22Rv1 (cell line): ENCODE data around the gene AGRN.
"Not testable (repeated sequence)": the region's sequence is repeated elsewhere in the genome, so short reads cannot be mapped to it uniquely, and the experiment has no call there.

Experiments
- H3K27ac ChIP-seq: fragments of 450-650 bp; 2 replicates; pipeline ENCODE4 v1.5.1; 2017
- ZFX ChIP-seq: fragments of 450-650 bp; IDR thresholded peaks from 2 replicates; pipeline ENCODE4 v1.6.1; 2017; ENCODE audit warnings: antibody characterized with exemption, borderline replicate concordance
- TF ChIP-seq, protein P1 (sequence below): fragments of 450-650 bp; IDR thresholded peaks from 2 replicates; pipeline ENCODE4 v1.5.1; 2017; ENCODE audit warnings: mild to moderate bottlenecking

Gene AGRN

GRCh38 chr1:1072849-1073742, 53.2 kb downstream of the AGRN start:
- TF ChIP-seq, protein P1, sequence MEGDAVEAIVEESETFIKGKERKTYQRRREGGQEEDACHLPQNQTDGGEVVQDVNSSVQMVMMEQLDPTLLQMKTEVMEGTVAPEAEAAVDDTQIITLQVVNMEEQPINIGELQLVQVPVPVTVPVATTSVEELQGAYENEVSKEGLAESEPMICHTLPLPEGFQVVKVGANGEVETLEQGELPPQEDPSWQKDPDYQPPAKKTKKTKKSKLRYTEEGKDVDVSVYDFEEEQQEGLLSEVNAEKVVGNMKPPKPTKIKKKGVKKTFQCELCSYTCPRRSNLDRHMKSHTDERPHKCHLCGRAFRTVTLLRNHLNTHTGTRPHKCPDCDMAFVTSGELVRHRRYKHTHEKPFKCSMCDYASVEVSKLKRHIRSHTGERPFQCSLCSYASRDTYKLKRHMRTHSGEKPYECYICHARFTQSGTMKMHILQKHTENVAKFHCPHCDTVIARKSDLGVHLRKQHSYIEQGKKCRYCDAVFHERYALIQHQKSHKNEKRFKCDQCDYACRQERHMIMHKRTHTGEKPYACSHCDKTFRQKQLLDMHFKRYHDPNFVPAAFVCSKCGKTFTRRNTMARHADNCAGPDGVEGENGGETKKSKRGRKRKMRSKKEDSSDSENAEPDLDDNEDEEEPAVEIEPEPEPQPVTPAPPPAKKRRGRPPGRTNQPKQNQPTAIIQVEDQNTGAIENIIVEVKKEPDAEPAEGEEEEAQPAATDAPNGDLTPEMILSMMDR: no peak
- TF ChIP-seq ZFX: no peak
- no peak overlapping the region for H3K27ac ChIP-seq

DNA sequence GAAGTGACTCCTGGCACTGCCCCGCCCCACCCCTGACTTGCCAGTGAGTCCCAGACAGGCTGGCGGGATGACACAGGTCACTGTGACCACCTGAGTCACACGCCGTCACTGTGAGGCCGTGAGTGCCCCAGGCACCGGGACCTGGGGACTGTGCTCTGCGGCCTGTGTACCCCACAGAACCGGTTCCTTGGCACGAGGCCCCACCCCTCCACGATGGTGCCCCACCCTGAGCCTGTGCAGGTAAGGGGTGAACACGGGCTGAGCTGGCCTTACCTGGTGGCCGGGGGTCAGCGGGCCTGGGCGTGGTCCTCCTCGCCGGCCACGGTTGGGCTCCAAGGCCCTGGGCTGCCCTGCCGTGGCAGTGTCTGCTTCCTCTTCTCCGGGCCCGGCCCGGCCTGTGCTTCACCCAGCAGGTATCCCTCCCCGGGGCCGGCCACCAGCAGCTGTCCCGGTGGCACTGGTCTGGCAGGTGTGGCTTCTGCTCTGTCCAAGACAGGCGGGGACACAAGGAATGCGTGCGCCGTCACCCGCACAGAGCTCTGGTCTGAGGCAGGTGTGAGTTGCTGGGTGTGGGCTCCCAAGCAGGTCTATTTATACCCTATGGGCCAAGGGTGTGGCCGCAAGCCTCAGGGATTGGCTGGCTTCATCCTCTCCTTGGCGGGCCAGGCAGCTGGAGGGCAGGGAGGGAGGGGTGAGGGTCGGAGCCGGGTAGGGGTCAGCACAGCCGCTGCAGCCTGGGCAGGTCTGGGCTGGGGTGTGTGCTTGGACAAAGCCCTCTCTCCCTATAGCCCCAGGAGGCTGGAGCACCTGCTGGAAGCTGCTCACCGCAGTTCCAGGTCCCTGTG, 54.0 kb downstream of the AGRN start, which contains the start of gene RNF223:
TSS of gene RNF223 (minus strand) at position 564 of the 845 bp plus-strand sequence. CDS start 1,740 bp downstream, outside the sequence.
- H3K27ac ChIP-seq: peak within 1 kb of the TSS; percentile 59
- no peak for TF ChIP-seq ZFX
- TF ChIP-seq, protein P1: no peak

- TF ChIP-seq ZFX: no peak
- TF ChIP-seq, protein P1: no peak
- H3K27ac ChIP-seq: peak overlapping the region; percentile 59
Measured at GRCh38 chr1:1074631-1075147, 54.8 kb downstream of the AGRN start.

- H3K27ac ChIP-seq: peak overlapping the region; percentile 59; the same call in 1 of the 2 replicates
- TF ChIP-seq ZFX: no peak
- TF ChIP-seq, protein P1: no peak
Measured at GRCh38 chr1:1075148-1075935, 55.4 kb downstream of the AGRN start.

GRCh38 chr1:1077396-1077795, 57.5 kb downstream of the AGRN start:
- H3K27ac ChIP-seq: not testable (repeated sequence)

DNA sequence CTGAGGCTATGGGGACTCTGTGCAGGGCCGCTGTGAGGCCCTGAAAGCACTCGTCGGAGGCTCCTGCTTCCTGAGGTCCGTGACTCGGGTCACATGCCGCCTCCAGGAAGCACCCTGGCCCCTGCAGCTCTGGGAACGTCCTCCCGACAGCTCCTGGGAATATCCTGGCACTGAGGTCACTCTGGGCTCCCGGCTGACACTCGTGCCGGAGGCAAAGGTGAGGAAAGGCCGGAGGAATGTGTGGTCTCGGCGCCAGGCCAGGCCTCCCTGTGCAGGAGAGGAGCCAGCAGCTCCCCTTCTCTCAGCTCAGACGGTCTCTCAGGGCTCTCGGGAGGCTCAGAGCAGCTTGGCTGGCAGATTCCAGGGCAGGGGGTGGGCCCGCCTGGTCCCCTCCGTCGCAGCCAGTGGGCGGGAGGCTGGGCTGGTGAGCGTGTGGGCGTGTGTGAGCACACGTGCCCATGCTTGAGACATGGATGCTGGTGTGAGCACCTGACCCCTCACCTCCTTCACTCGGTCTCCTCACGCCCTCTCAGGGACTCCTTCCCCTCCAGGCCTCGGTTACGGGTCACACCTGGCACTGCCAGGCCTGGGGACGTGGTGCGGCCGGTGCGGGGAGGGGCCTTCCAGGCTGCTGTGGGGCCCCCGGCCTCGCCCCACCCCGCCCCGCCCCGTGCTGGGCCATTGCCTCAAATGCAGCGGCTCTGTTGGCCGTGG, 59.6 kb downstream of the AGRN start:
- TF ChIP-seq, protein P1: no peak
- TF ChIP-seq ZFX: no peak
- H3K27ac ChIP-seq: peak overlapping the region; percentile 85
